Natural killer cell (primary cell): Measurements from ENCODE around the gene ZNF827. TPM values are rescaled to one million over a fixed set of nuclear protein-coding genes. Genes with fewer than 3 reads are reported as not detected.

Experiments
- ATAC-seq, 3 donors: fragments of 150-1000 bp in 2 of 3; fragments of 200-7000 bp in 1 of 3; cut with Tn5 transposase; 1 replicate in 1 of 3; 2 replicates in 2 of 3; pipeline ENCODE4 v1.10.0; 2021; ENCODE audit warnings: mild to moderate bottlenecking in 2 of 3, moderate library complexity in 2 of 3
- DNase-seq, 2 donors: peaks; one replicate each; pipeline versions ENCODE4 v3.0.0 to v3.0.0-alpha.2; 2013 to 2021; ENCODE audit warnings: mixed read lengths in 1 of 2
- H3K27ac ChIP-seq: one replicate; pipeline ENCODE4 v1.5.1; 2013; ENCODE audit warnings: mild to moderate bottlenecking, low read length
- H3K27me3 ChIP-seq: one replicate; pipeline ENCODE4 v1.6.1; 2013; ENCODE audit warnings: low read length; ENCODE audit not compliant: control insufficient read depth, insufficient read depth
- H3K36me3 ChIP-seq: one replicate; pipeline ENCODE4 v1.6.1; 2013; ENCODE audit warnings: low read length; ENCODE audit not compliant: control insufficient read depth, insufficient read depth
- H3K4me1 ChIP-seq: one replicate; pipeline ENCODE4 v1.6.1; 2013; ENCODE audit warnings: low read length; ENCODE audit not compliant: control insufficient read depth, insufficient read depth
- H3K4me3 ChIP-seq: one replicate; pipeline ENCODE4 v1.5.1; 2013; ENCODE audit warnings: low read length
- H3K9me3 ChIP-seq: one replicate; pipeline ENCODE4 v1.6.1; 2013; ENCODE audit warnings: low read length; ENCODE audit not compliant: control insufficient read depth, insufficient read depth
- H3K27ac Mint-ChIP-seq, 2 donors: one replicate each; pipeline ENCODE4 v1.8.0; 2022; ENCODE audit warnings: mild to moderate bottlenecking in 2 of 2, mixed read lengths in 2 of 2, moderate library complexity in 1 of 2
- H3K27me3 Mint-ChIP-seq, 2 donors: one replicate each; pipeline ENCODE4 v1.8.0; 2022; ENCODE audit warnings: low read depth in 2 of 2, mixed read lengths in 2 of 2
- H3K36me3 Mint-ChIP-seq: one replicate; pipeline ENCODE4 v1.8.0; 2022; ENCODE audit warnings: mixed read lengths
- H3K4me1 Mint-ChIP-seq, 2 donors: one replicate each; pipeline ENCODE4 v1.8.0; 2022; ENCODE audit warnings: mixed read lengths in 2 of 2
- H3K4me3 Mint-ChIP-seq: one replicate; pipeline ENCODE4 v1.8.0; 2022; ENCODE audit warnings: mild to moderate bottlenecking, moderate library complexity, mixed read lengths
- H3K9me3 Mint-ChIP-seq, 2 donors: one replicate each; pipeline ENCODE4 v1.8.0; 2022; ENCODE audit warnings: mixed read lengths in 2 of 2
- CTCF ChIP-seq: fragments of 200-600 bp; IDR thresholded peaks from one replicate; pipeline ENCODE4 v1.8.0; 2022; ENCODE audit warnings: antibody characterized with exemption
- WGBS: methylation state at CpG from one replicate; pipeline ENCODE4 v1.1.7; 2013; ENCODE audit warnings: missing lambda C conversion rate; ENCODE audit not compliant: insufficient coverage; 5-methylcytosine and 5-hydroxymethylcytosine counted together
- intact Hi-C: fragments of 100-400 bp; cut with micrococcal nuclease; formaldehyde crosslinking; loops from one replicate; pipeline ENCODE4 v1.14.2; 2022
- total RNA-seq, 4 donors: library from RNA; stranded (reverse); fragments of 120-200 nt in 1 of 4; gene quantifications; one replicate each; pipeline versions ENCODE4 v1.2.3 to v1.2.4, GENCODE V29; 2013 to 2022

The ZNF827 gene
- total RNA-seq, 3 donors from 2014 or later (not counting 1 experiment from before 2014, with no cell fraction given) = 25.8 to 35.5 (median 32.9) TPM

DNA sequence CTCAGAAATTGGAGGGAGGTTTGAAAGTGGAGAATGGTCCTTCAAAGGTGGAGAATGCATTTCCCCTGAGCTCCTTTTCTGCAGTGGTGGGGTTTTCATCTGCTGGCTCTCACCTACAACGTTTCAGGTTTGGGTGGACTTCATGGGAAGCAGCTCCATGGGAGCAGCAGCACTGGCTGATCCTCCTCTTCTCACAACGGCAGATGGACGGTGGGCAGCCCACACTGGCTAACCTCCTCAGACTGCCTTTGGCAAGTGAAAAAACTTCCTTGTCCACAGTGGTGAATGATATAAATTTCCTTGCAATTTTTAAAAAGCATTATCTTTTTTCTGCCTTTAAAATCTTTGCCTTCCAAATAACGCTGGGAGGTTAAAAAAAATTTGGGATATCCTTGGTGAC lies 93.5 kb downstream of the ZNF827 start:
- H3K36me3 ChIP-seq = peaks cover 13% of the 10 kb centered on the region
- Mint-ChIP-seq H3K4me3 (no peak overlapping the region), H3K36me3 (no peaks in the 10 kb centered on the region), H3K27ac (no peak overlapping the region), H3K4me1 (peaks cover 12 to 18% of the 10 kb centered on the region in 2 donors), H3K9me3 (no peaks in the 10 kb centered on the region), H3K27me3 (no peaks in the 10 kb centered on the region)
- H3K4me3 ChIP-seq = no peak overlapping the region
- 92% methylated on average over 4 of the region's 4 CpGs for WGBS
- DNase-seq (no peak), ATAC-seq (no peak)
- no peaks in the 10 kb centered on the region for H3K27me3 ChIP-seq
- H3K4me1 ChIP-seq = peaks cover 3% of the 10 kb centered on the region
- intact Hi-C loops = no loop called here
- no peaks in the 10 kb centered on the region for H3K9me3 ChIP-seq
- TF ChIP-seq CTCF = no peak
- no peak overlapping the region for H3K27ac ChIP-seq

GRCh38 chr4:145843639-145844038 lies 95.0 kb downstream of the ZNF827 start:
- H3K27ac Mint-ChIP-seq = peak overlapping the region; percentile 27 to 60
- intact Hi-C loops = no loop called here
- Histone ChIP-seq H3K9me3 (no peaks in the 10 kb centered on the region), H3K27ac (no peak overlapping the region), H3K36me3 (peaks cover 11% of the 10 kb centered on the region), H3K4me3 (no peak overlapping the region), H3K4me1 (peaks cover 3% of the 10 kb centered on the region), H3K27me3 (no peaks in the 10 kb centered on the region)
- H3K9me3 Mint-ChIP-seq = no peaks in the 10 kb centered on the region
- 47% methylated on average over 6 of the region's 6 CpGs for WGBS
- ATAC-seq (no peak), DNase-seq (no peak)
- H3K27me3 Mint-ChIP-seq = no peaks in the 10 kb centered on the region
- no peak for TF ChIP-seq CTCF
- no peaks in the 10 kb centered on the region for H3K36me3 Mint-ChIP-seq
- peaks cover 12 to 18% of the 10 kb centered on the region in 2 donors for H3K4me1 Mint-ChIP-seq
- no peak overlapping the region for H3K4me3 Mint-ChIP-seq

GRCh38 chr4:145843148-145843547 lies 95.5 kb downstream of the ZNF827 start:
- Mint-ChIP-seq H3K4me1 (peaks cover 12 to 18% of the 10 kb centered on the region in 2 donors), H3K27ac (peak overlapping the region in 1 of 2 donors; percentile 60), H3K36me3 (no peaks in the 10 kb centered on the region), H3K27me3 (no peaks in the 10 kb centered on the region), H3K4me3 (no peak overlapping the region), H3K9me3 (no peaks in the 10 kb centered on the region)
- Histone ChIP-seq H3K27me3 (no peaks in the 10 kb centered on the region), H3K27ac (no peak overlapping the region), H3K4me3 (no peak overlapping the region), H3K4me1 (peaks cover 3% of the 10 kb centered on the region), H3K9me3 (no peaks in the 10 kb centered on the region), H3K36me3 (peaks cover 11% of the 10 kb centered on the region)
- no peak for TF ChIP-seq CTCF
- ATAC-seq (no peak), DNase-seq (no peak)
- intact Hi-C loops = no loop called here
- WGBS = 49% methylated on average over 3 of the region's 4 CpGs

- no peaks in the 10 kb centered on the region for H3K27me3 Mint-ChIP-seq
- DNase-seq = no peak
- Histone ChIP-seq H3K36me3 (peaks cover 11% of the 10 kb centered on the region), H3K27ac (no peak overlapping the region), H3K4me1 (peaks cover 3% of the 10 kb centered on the region), H3K4me3 (no peak overlapping the region), H3K9me3 (no peaks in the 10 kb centered on the region), H3K27me3 (no peaks in the 10 kb centered on the region)
- ATAC-seq = no peak
- no peak for TF ChIP-seq CTCF
- no peaks in the 10 kb centered on the region for H3K9me3 Mint-ChIP-seq
- no peaks in the 10 kb centered on the region for H3K36me3 Mint-ChIP-seq
- 96% methylated on average over 8 of the region's 11 CpGs for WGBS
- no peak overlapping the region for H3K27ac Mint-ChIP-seq
- no peak overlapping the region for H3K4me3 Mint-ChIP-seq
- peaks cover 12 to 13% of the 10 kb centered on the region in 2 donors for H3K4me1 Mint-ChIP-seq
- intact Hi-C loops = no loop called here
These were observed 96.3 kb downstream of the ZNF827 start for GRCh38 chr4:145842224-145842887.
